Vagina (tissue), 2 donors: ENCODE data around the gene ABCA13. TPM values are rescaled to one million over a fixed set of nuclear protein-coding genes. Genes with fewer than 3 reads are reported as not detected.

Experiments used
- DNase-seq, 2 donors: peaks; one replicate each; pipeline ENCODE4 v3.0.0-alpha.2; 2017; ENCODE audit errors: extremely low spot score in 2 of 2
- H3K27ac ChIP-seq: fragments of 200-600 bp; sonication (generic); one replicate; pipeline ENCODE4 v1.5.1; 2019
- H3K27me3 ChIP-seq: fragments of 200-600 bp; sonication (generic); one replicate; pipeline ENCODE4 v1.5.1; 2019
- H3K36me3 ChIP-seq, 2 donors: fragments of 200-600 bp; sonication (generic); one replicate each; pipeline ENCODE4 v1.5.1; 2017 to 2019
- H3K4me1 ChIP-seq: fragments of 200-600 bp; sonication (generic); one replicate; pipeline ENCODE4 v1.5.1; 2019
- H3K4me3 ChIP-seq, 2 donors: fragments of 200-600 bp; sonication (generic); 1 replicate in 1 of 2; 2 replicates in 1 of 2; pipeline ENCODE4 v1.5.1; 2016 to 2019
- H3K9me3 ChIP-seq: fragments of 200-600 bp; sonication (generic); one replicate; pipeline ENCODE4 v1.5.1; 2019
- CTCF ChIP-seq, 3 experiments: fragments of 450-650 bp in 2 of 3; fragments of 200-600 bp in 1 of 3; sonication (generic) in 1 of 3; IDR thresholded peaks; one replicate each; pipeline ENCODE4 v1.5.1; 2017 to 2019; ENCODE audit warnings: antibody characterized with exemption in 3 of 3, mild to moderate bottlenecking in 2 of 3, moderate library complexity in 2 of 3
- POLR2A ChIP-seq, 2 donors: fragments of 450-650 bp; IDR thresholded peaks; one replicate each; pipeline ENCODE4 v1.6.1; 2017; ENCODE audit warnings: antibody characterized with exemption in 2 of 2, mild to moderate bottlenecking in 2 of 2, moderate library complexity in 2 of 2
- POLR2AphosphoS5 ChIP-seq, 2 donors: sonication (generic); formaldehyde crosslinking; IDR thresholded peaks; one replicate each; pipeline ENCODE4 v1.9.0; 2017; ENCODE audit warnings: antibody characterized with exemption in 2 of 2, mild to moderate bottlenecking in 2 of 2, low read depth in 1 of 2; ENCODE audit not compliant: insufficient read depth in 1 of 2
- intact Hi-C: fragments of 100-400 bp; cut with DNase I; formaldehyde crosslinking; loops from one replicate; pipeline ENCODE4 v1.15.1; 2023
- total RNA-seq: library from RNA; depleted of rRNA; stranded (reverse); fragments of >200 nt; gene quantifications from one replicate; pipeline ENCODE4 v1.2.3, GENCODE V29; 2016

ABCA13 gene
- total RNA-seq, 1 donor from 2014 or later: under 0.01 TPM

GRCh38 chr7:48250441-48250951 lies 79.2 kb downstream of the ABCA13 start:
- H3K27ac ChIP-seq: no peak overlapping the region
- H3K27me3 ChIP-seq: no peaks in the 10 kb centered on the region
- no peak for TF ChIP-seq POLR2AphosphoS5 (IDR thresholded peaks at IDR 0.05; ENCODE audit: insufficient read depth in 1 of 2, low read depth in 1 of 2)
- TF ChIP-seq CTCF (IDR thresholded peaks at IDR 0.05): no peak
- TF ChIP-seq POLR2A (IDR thresholded peaks at IDR 0.05): no peak
- DNase-seq: no peak
- H3K9me3 ChIP-seq: no peaks in the 10 kb centered on the region
- H3K36me3 ChIP-seq: no peaks in the 10 kb centered on the region
- H3K4me1 ChIP-seq: no peaks in the 10 kb centered on the region
- no peak overlapping the region for H3K4me3 ChIP-seq
- intact Hi-C loops: no loop called here

- no peak for DNase-seq
- no peaks in the 10 kb centered on the region for H3K36me3 ChIP-seq
- no peak overlapping the region for H3K4me3 ChIP-seq
- H3K27me3 ChIP-seq: no peaks in the 10 kb centered on the region
- no peaks in the 10 kb centered on the region for H3K4me1 ChIP-seq
- no peak overlapping the region for H3K27ac ChIP-seq
- no peaks in the 10 kb centered on the region for H3K9me3 ChIP-seq
- TF ChIP-seq POLR2A (IDR thresholded peaks at IDR 0.05) (no peak), CTCF (IDR thresholded peaks at IDR 0.05) (no peak), POLR2AphosphoS5 (IDR thresholded peaks at IDR 0.05; ENCODE audit: insufficient read depth in 1 of 2, low read depth in 1 of 2) (no peak)
- intact Hi-C loops: no loop called here
Observed at GRCh38 chr7:48251766-48252165, 80.5 kb downstream of the ABCA13 start.

DNA sequence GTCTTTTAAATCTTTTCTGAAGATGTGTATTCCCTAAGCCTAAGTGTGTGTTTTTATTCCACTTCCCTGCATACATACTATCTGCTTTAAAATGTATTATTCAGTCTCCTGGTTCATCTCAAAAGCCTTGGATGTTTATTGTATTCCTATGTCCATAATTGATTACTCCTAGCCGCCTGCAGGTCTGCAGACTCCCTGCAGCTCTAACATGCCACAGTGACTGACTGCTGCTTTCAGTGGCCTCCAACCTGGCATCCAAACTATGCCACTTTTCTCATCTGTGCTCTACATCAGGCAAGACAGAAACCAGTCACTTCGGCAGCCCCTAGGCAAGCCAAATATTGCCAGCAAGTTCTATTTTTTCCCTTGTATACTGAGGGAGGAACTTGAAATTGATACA lies 81.7 kb downstream of the ABCA13 start:
- Histone ChIP-seq H3K4me3 (no peak overlapping the region), H3K4me1 (no peaks in the 10 kb centered on the region), H3K27ac (no peak overlapping the region), H3K36me3 (no peaks in the 10 kb centered on the region), H3K9me3 (no peaks in the 10 kb centered on the region), H3K27me3 (no peaks in the 10 kb centered on the region)
- no peak for DNase-seq
- TF ChIP-seq POLR2AphosphoS5 (IDR thresholded peaks at IDR 0.05; ENCODE audit: insufficient read depth in 1 of 2, low read depth in 1 of 2) (no peak), CTCF (IDR thresholded peaks at IDR 0.05) (no peak), POLR2A (IDR thresholded peaks at IDR 0.05) (no peak)
- intact Hi-C loops: no loop called here

DNA sequence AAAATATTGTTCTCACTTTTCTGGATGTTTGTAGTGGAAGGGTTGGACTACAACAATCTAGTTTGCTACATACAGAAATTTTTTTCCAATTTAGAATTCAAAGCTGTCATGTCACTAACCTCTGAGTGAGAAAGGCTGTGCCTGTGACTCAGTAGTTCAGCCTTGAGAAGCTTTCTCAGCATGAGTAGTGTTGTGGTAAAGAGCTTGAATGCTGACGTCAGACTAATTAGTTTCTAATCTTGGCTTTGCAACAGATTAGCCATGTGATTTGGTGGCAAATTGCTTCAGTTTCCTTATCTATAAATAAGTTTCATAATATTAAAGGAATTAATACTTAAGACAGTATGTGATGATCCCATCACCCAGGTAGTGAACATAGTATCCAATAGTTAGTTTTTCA lies 83.8 kb downstream of the ABCA13 start:
- no peak overlapping the region for H3K4me3 ChIP-seq
- DNase-seq: no peak
- H3K9me3 ChIP-seq: no peaks in the 10 kb centered on the region
- TF ChIP-seq CTCF (IDR thresholded peaks at IDR 0.05) (no peak), POLR2AphosphoS5 (IDR thresholded peaks at IDR 0.05; ENCODE audit: insufficient read depth in 1 of 2, low read depth in 1 of 2) (no peak), POLR2A (IDR thresholded peaks at IDR 0.05) (no peak)
- intact Hi-C loops: no loop called here
- no peaks in the 10 kb centered on the region for H3K4me1 ChIP-seq
- H3K27ac ChIP-seq: no peak overlapping the region
- H3K36me3 ChIP-seq: no peaks in the 10 kb centered on the region
- no peaks in the 10 kb centered on the region for H3K27me3 ChIP-seq

- Histone ChIP-seq H3K4me3 (no peak overlapping the region), H3K27ac (no peak overlapping the region), H3K9me3 (no peaks in the 10 kb centered on the region), H3K27me3 (no peaks in the 10 kb centered on the region), H3K4me1 (no peaks in the 10 kb centered on the region), H3K36me3 (no peaks in the 10 kb centered on the region)
- DNase-seq: no peak
- TF ChIP-seq POLR2AphosphoS5 (IDR thresholded peaks at IDR 0.05; ENCODE audit: insufficient read depth in 1 of 2, low read depth in 1 of 2): no peak
- intact Hi-C loops: no loop called here
Observed at GRCh38 chr7:48259463-48260280, 88.4 kb downstream of the ABCA13 start.
